MM.1S (cell line): ENCODE measurements around the gene TFF2.

ENCODE experiments used
- DNase-seq: peaks from one replicate; pipeline ENCODE4 v3.0.0-alpha.2; 2015
- H2AFZ ChIP-seq: fragments of 300-600 bp; sonication (generic); 2 replicates; pipeline ENCODE4 v1.6.0; 2016; ENCODE audit warnings: antibody characterized with exemption, low read length
- H3F3A ChIP-seq: fragments of 300-600 bp; sonication (generic); 2 replicates; pipeline ENCODE4 v1.6.1; 2016; ENCODE audit warnings: mild to moderate bottlenecking, antibody characterized with exemption, low read length, moderate library complexity, mixed read lengths; ENCODE audit not compliant: insufficient read depth
- H3K27ac ChIP-seq: fragments of 300-600 bp; sonication (generic); 2 replicates; pipeline ENCODE4 v1.5.1; 2016; ENCODE audit warnings: mild to moderate bottlenecking, low read length
- H3K27me3 ChIP-seq: fragments of 300-600 bp; sonication (generic); replicated peaks from 2 replicates; pipeline ENCODE4 v1.6.0; 2016; ENCODE audit warnings: low read length; ENCODE audit not compliant: insufficient read depth
- H3K36me3 ChIP-seq: fragments of 300-600 bp; sonication (generic); replicated peaks from 2 replicates; pipeline ENCODE4 v1.6.1; 2016; ENCODE audit warnings: mild to moderate bottlenecking, low read length, mixed read lengths; ENCODE audit not compliant: insufficient read depth
- H3K4me1 ChIP-seq: fragments of 300-600 bp; sonication (generic); 2 replicates; pipeline ENCODE4 v1.6.1; 2016; ENCODE audit warnings: low read length, mixed read lengths
- H3K4me2 ChIP-seq: fragments of 300-600 bp; sonication (generic); 2 replicates; pipeline ENCODE4 v1.6.0; 2016; ENCODE audit warnings: low read depth, low read length
- H3K4me3 ChIP-seq: fragments of 300-600 bp; sonication (generic); 2 replicates; pipeline ENCODE4 v1.5.1; 2016; ENCODE audit warnings: low read length, mixed read lengths
- H3K79me2 ChIP-seq: fragments of 300-600 bp; sonication (generic); 2 replicates; pipeline ENCODE4 v1.6.1; 2016; ENCODE audit warnings: mixed run types, low read length, mixed read lengths
- H3K9ac ChIP-seq: fragments of 300-600 bp; sonication (generic); 2 replicates; pipeline ENCODE4 v1.6.1; 2016; ENCODE audit warnings: low read length, mixed read lengths
- H3K9me2 ChIP-seq: fragments of 300-600 bp; sonication (generic); replicated peaks from 2 replicates; pipeline ENCODE4 v1.6.1; 2016; ENCODE audit warnings: mild to moderate bottlenecking, low read length, mixed read lengths; ENCODE audit not compliant: insufficient read depth
- H3K9me3 ChIP-seq: fragments of 300-600 bp; sonication (generic); replicated peaks from 2 replicates; pipeline ENCODE4 v1.6.1; 2016; ENCODE audit warnings: mild to moderate bottlenecking, low read length, mixed read lengths; ENCODE audit not compliant: insufficient read depth
- H4K20me1 ChIP-seq: fragments of 300-600 bp; sonication (generic); 2 replicates; pipeline ENCODE4 v1.6.1; 2016; ENCODE audit warnings: mild to moderate bottlenecking, low read length, moderate library complexity, mixed read lengths; ENCODE audit not compliant: insufficient read depth
- EZH2 ChIP-seq: fragments of 300-600 bp; sonication (generic); optimal IDR thresholded peaks from 2 replicates; pipeline ENCODE3; 2017; ENCODE audit warnings: low read depth, mild to moderate bottlenecking, antibody characterized with exemption, low read length, mixed read lengths
- EZH2phosphoT487 ChIP-seq: fragments of 300-600 bp; sonication (generic); IDR thresholded peaks from 2 replicates; pipeline ENCODE4 v1.6.1; 2018; ENCODE audit warnings: antibody characterized with exemption, low read length
- TF ChIP-seq, protein P1 (sequence below): fragments of 300-600 bp; sonication (generic); IDR thresholded peaks from 2 replicates; pipeline ENCODE4 v1.5.1; 2016; ENCODE audit warnings: antibody characterized with exemption, low read length, mixed read lengths

The TFF2 gene

DNA sequence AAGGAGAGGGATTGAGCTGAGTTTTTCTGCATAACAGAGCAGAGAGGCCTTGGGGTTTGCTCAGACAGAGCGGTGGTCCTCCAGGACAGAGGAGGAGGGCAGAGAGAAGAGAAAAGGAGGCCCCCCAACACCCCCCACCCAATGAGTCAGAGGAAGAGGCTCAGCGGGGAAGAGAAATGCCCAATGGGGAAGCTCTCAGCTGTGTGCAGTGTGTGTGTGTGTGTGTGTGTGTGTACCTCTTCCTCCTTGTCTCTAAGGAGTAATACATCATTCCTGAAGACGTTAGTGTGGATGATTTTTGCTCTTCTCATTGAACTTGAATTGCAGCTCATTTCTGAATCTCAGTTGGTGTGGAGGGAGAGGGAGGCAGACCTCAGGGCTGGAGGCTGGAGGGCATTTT, 36.4 kb upstream of the TFF2 start:
- no peaks in the 10 kb centered on the region for H3K9me2 ChIP-seq
- H3K9me3 ChIP-seq = no peaks in the 10 kb centered on the region
- H3K4me3 ChIP-seq = no peak overlapping the region
- H3K79me2 ChIP-seq = no peaks in the 10 kb centered on the region
- H3K36me3 ChIP-seq = no peaks in the 10 kb centered on the region
- H3K9ac ChIP-seq = no peak overlapping the region
- peaks cover 20% of the 10 kb centered on the region for H3K4me1 ChIP-seq
- no peak for DNase-seq
- no peak overlapping the region for H3K4me2 ChIP-seq
- H4K20me1 ChIP-seq = no peaks in the 10 kb centered on the region
- H2AFZ ChIP-seq = no peak overlapping the region
- no peak overlapping the region for H3K27ac ChIP-seq
- peaks cover 87% of the 10 kb centered on the region for H3K27me3 ChIP-seq
- no peak for TF ChIP-seq EZH2
- TF ChIP-seq, protein P1, sequence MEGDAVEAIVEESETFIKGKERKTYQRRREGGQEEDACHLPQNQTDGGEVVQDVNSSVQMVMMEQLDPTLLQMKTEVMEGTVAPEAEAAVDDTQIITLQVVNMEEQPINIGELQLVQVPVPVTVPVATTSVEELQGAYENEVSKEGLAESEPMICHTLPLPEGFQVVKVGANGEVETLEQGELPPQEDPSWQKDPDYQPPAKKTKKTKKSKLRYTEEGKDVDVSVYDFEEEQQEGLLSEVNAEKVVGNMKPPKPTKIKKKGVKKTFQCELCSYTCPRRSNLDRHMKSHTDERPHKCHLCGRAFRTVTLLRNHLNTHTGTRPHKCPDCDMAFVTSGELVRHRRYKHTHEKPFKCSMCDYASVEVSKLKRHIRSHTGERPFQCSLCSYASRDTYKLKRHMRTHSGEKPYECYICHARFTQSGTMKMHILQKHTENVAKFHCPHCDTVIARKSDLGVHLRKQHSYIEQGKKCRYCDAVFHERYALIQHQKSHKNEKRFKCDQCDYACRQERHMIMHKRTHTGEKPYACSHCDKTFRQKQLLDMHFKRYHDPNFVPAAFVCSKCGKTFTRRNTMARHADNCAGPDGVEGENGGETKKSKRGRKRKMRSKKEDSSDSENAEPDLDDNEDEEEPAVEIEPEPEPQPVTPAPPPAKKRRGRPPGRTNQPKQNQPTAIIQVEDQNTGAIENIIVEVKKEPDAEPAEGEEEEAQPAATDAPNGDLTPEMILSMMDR = no peak
- no peak for TF ChIP-seq EZH2phosphoT487
- H3F3A ChIP-seq = peaks cover 6% of the 10 kb centered on the region; the same call in 1 of the 2 replicates

DNA sequence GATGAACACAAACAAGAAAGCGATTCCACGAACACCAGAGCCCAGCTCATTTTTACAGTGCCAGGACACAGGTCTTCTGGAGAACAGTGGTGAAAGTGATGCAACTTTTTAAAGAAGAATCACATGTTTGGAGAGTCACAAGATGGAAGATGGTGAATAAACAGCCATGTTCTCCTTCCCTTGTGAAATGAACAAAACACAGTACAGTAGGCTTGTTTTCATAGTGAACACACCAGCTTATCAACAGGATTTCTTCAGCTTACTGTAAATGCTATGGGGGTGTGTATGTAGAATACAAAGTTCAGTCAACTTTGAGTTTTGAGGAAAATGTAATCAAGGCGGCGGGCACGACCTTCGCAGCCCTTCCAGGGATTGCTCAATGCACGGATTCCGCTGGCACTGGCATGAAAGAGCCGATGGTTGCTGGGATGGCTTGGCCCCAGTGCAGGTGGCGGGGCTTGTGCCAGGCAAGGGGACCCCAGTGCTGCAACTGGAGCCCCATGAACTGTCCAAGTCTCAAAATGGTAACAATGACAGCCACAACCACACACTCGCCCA, 35.3 kb upstream of the TFF2 start:
- Histone ChIP-seq H3K9me2 (no peaks in the 10 kb centered on the region), H3K36me3 (no peaks in the 10 kb centered on the region), H3K4me1 (peaks cover 20% of the 10 kb centered on the region), H3K79me2 (no peaks in the 10 kb centered on the region), H3K4me3 (no peak overlapping the region), H3K27ac (no peak overlapping the region), H2AFZ (no peak overlapping the region), H3K27me3 (peaks cover 87% of the 10 kb centered on the region), H4K20me1 (no peaks in the 10 kb centered on the region), H3K9ac (no peak overlapping the region), H3F3A (peaks cover 6% of the 10 kb centered on the region; the same call in 1 of the 2 replicates), H3K9me3 (no peaks in the 10 kb centered on the region), H3K4me2 (no peak overlapping the region)
- TF ChIP-seq, protein P1 = no peak
- TF ChIP-seq EZH2phosphoT487 (no peak), EZH2 (no peak)
- no peak for DNase-seq

DNA sequence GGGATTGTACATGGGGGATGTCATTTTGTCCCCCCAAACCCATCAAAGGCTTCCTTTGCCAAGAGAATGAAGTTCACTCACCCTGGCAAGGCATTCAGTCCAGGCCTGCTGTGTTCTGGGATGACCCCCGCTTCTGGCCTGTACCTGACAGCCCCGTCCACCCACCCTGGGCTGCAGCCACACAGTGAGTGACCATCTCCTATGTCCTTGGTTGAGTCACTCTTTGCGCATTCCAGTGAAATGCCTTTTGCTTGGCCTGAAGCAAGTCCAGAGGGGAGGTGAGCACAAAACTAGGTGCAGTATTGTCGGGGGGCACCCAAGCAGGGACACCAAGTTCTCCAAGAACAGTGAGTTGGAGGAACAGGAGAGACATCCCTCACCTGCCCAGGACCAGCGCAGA, 34.8 kb upstream of the TFF2 start:
- peaks cover 87% of the 10 kb centered on the region for H3K27me3 ChIP-seq
- H3K4me2 ChIP-seq = no peak overlapping the region
- no peak overlapping the region for H3K9ac ChIP-seq
- no peaks in the 10 kb centered on the region for H3K9me2 ChIP-seq
- no peak overlapping the region for H2AFZ ChIP-seq
- H3K79me2 ChIP-seq = no peaks in the 10 kb centered on the region
- no peak for DNase-seq
- peaks cover 20% of the 10 kb centered on the region for H3K4me1 ChIP-seq
- TF ChIP-seq, protein P1 = no peak
- no peak for TF ChIP-seq EZH2phosphoT487
- TF ChIP-seq EZH2 = no peak
- no peaks in the 10 kb centered on the region for H3K36me3 ChIP-seq
- H4K20me1 ChIP-seq = no peaks in the 10 kb centered on the region
- no peaks in the 10 kb centered on the region for H3K9me3 ChIP-seq
- no peak overlapping the region for H3K4me3 ChIP-seq
- H3K27ac ChIP-seq = no peak overlapping the region
- H3F3A ChIP-seq = peaks cover 6% of the 10 kb centered on the region; the same call in 1 of the 2 replicates
